Smooth muscle cell (in vitro differentiated cells): ENCODE measurements around the gene CD164L2. TPM values are rescaled to one million over a fixed set of nuclear protein-coding genes. Genes with fewer than 3 reads are reported as not detected.

Source experiments
- DNase-seq: peaks from one replicate; lab custom pipeline; 2025; ENCODE audit not compliant: unreplicated experiment; lab: John Stamatoyannopoulos, UW
- H2AFZ ChIP-seq: fragments of 200-600 bp; sonication (generic); 2 replicates; pipeline ENCODE4 v1.6.0; 2016; ENCODE audit warnings: antibody characterized with exemption, low read depth, mild to moderate bottlenecking
- H3F3A ChIP-seq: fragments of 200-600 bp; sonication (generic); 2 replicates; pipeline ENCODE4 v1.6.0; 2017; ENCODE audit warnings: antibody characterized with exemption, low read depth
- H3K27ac ChIP-seq: fragments of 200-600 bp; sonication (generic); 2 replicates; pipeline ENCODE4 v1.5.1; 2016; ENCODE audit warnings: low read depth, mild to moderate bottlenecking
- H3K27me3 ChIP-seq: fragments of 200-600 bp; sonication (generic); 2 replicates; pipeline ENCODE4 v1.6.1; 2016; ENCODE audit warnings: low read depth, mild to moderate bottlenecking
- H3K36me3 ChIP-seq: fragments of 200-600 bp; sonication (generic); 2 replicates; pipeline ENCODE4 v1.5.1; 2016; ENCODE audit warnings: low read depth
- H3K4me1 ChIP-seq: fragments of 200-600 bp; sonication (generic); 2 replicates; pipeline ENCODE4 v1.5.1; 2016; ENCODE audit warnings: low read depth
- H3K4me2 ChIP-seq: fragments of 200-600 bp; sonication (generic); 2 replicates; pipeline ENCODE4 v1.6.0; 2016; ENCODE audit warnings: mild to moderate bottlenecking
- H3K4me3 ChIP-seq: fragments of 200-600 bp; sonication (generic); 2 replicates; pipeline ENCODE4 v1.5.1; 2016; ENCODE audit warnings: mild to moderate bottlenecking
- H3K79me2 ChIP-seq: fragments of 200-600 bp; sonication (generic); 2 replicates; pipeline ENCODE4 v1.6.0; 2016; ENCODE audit warnings: low read depth, mild to moderate bottlenecking
- H3K9ac ChIP-seq: fragments of 200-600 bp; sonication (generic); 2 replicates; pipeline ENCODE4 v1.6.0; 2016; ENCODE audit warnings: low read depth
- H3K9me3 ChIP-seq: fragments of 200-600 bp; sonication (generic); replicated peaks from 2 replicates; pipeline ENCODE4 v1.5.1; 2016; ENCODE audit warnings: low read depth
- H4K20me1 ChIP-seq: fragments of 200-600 bp; sonication (generic); 2 replicates; pipeline ENCODE4 v1.6.0; 2016; ENCODE audit warnings: low read depth
- CTCF ChIP-seq: fragments of 200-600 bp; sonication (generic); IDR thresholded peaks from 2 replicates; pipeline ENCODE4 v1.5.1; 2017; ENCODE audit warnings: borderline replicate concordance, mild to moderate bottlenecking, antibody characterized with exemption; ENCODE audit not compliant: insufficient read depth, poor library complexity, severe bottlenecking
- WGBS: methylation state at CpG from one replicate; pipeline ENCODE4 v1.1.7; 2016; ENCODE audit warnings: low lambda C conversion rate; 5-methylcytosine and 5-hydroxymethylcytosine counted together
- polyA plus RNA-seq: library from polyadenylated mRNA; unstranded; fragments of >200 nt; fragmentation: Nextera tagmentation; extraction: Ambion mirVana; gene quantifications from 2 replicates; pipeline ENCODE4 v1.2.1, GENCODE V29; 2016
- total RNA-seq: library from RNA; depleted of rRNA; stranded (reverse); fragments of >200 nt; gene quantifications from 2 replicates; pipeline ENCODE4 v1.2.3, GENCODE V29; 2014

The CD164L2 gene
- total and polyA plus RNA-seq, 2 experiments from 2014 or later, result 0.31 to 0.45 TPM

- H4K20me1 ChIP-seq, result no peaks in the 10 kb centered on the region
- H3K79me2 ChIP-seq, result no peaks in the 10 kb centered on the region
- H3K27me3 ChIP-seq, result no peaks in the 10 kb centered on the region
- no peak overlapping the region for H3K27ac ChIP-seq
- no peaks in the 10 kb centered on the region for H3F3A ChIP-seq
- H3K9me3 ChIP-seq, result no peaks in the 10 kb centered on the region
- H2AFZ ChIP-seq, result no peak overlapping the region
- no peak overlapping the region for H3K4me3 ChIP-seq
- DNase-seq, result no peak
- H3K36me3 ChIP-seq, result no peaks in the 10 kb centered on the region
- 96% methylated on average over 21 of the region's 21 CpGs for WGBS
- peaks cover 9% of the 10 kb centered on the region for H3K4me1 ChIP-seq
- TF ChIP-seq CTCF, result no peak
- H3K9ac ChIP-seq, result no peak overlapping the region
- no peak overlapping the region for H3K4me2 ChIP-seq
These were observed 24.9 kb downstream of the CD164L2 start for GRCh38 chr1:27358038-27358927.

- Histone ChIP-seq H3F3A (no peaks in the 10 kb centered on the region), H3K4me3 (no peak overlapping the region), H3K27ac (no peak overlapping the region), H3K36me3 (no peaks in the 10 kb centered on the region), H3K27me3 (no peaks in the 10 kb centered on the region), H3K9me3 (no peaks in the 10 kb centered on the region), H4K20me1 (no peaks in the 10 kb centered on the region), H3K4me1 (peaks cover 9% of the 10 kb centered on the region), H2AFZ (no peak overlapping the region), H3K4me2 (no peak overlapping the region), H3K79me2 (no peaks in the 10 kb centered on the region), H3K9ac (no peak overlapping the region)
- DNase-seq, result peak; percentile 11
- peak; percentile 94 for TF ChIP-seq CTCF
- WGBS, result 38% methylated on average over 39 of the region's 40 CpGs
These were observed 25.7 kb downstream of the CD164L2 start for GRCh38 chr1:27357281-27358037.

GRCh38 chr1:27356619-27357280 lies 26.4 kb downstream of the CD164L2 start:
- Histone ChIP-seq H2AFZ (no peak overlapping the region), H3F3A (no peaks in the 10 kb centered on the region), H3K4me2 (no peak overlapping the region), H3K9me3 (no peaks in the 10 kb centered on the region), H3K36me3 (no peaks in the 10 kb centered on the region), H3K79me2 (no peaks in the 10 kb centered on the region), H3K4me3 (no peak overlapping the region), H4K20me1 (no peaks in the 10 kb centered on the region), H3K27me3 (no peaks in the 10 kb centered on the region), H3K4me1 (peaks cover 9% of the 10 kb centered on the region), H3K27ac (no peak overlapping the region), H3K9ac (no peak overlapping the region)
- no peak for DNase-seq
- TF ChIP-seq CTCF, result no peak
- 89% methylated on average over 33 of the region's 37 CpGs for WGBS
